Inferior parietal cortex (tissue), 1 donor: Measurements from ENCODE around the gene NEIL3.

Experiments used
- DNase-seq: peaks from one replicate; pipeline ENCODE4 v3.0.0-alpha.2; 2016; ENCODE audit errors: extremely low spot score

The NEIL3 gene

GRCh38 chr4:177367336-177367735 is 57.7 kb downstream of the NEIL3 start:
- DNase-seq: no peak

GRCh38 chr4:177369372-177369771 is 59.7 kb downstream of the NEIL3 start:
- DNase-seq: no peak

GRCh38 chr4:177371461-177371860 is 61.8 kb downstream of the NEIL3 start:
- no peak for DNase-seq

- DNase-seq: no peak
Measured at GRCh38 chr4:177374966-177375365, 65.3 kb downstream of the NEIL3 start.

- no peak for DNase-seq
Measured at GRCh38 chr4:177375372-177375771, 65.7 kb downstream of the NEIL3 start.

GRCh38 chr4:177376024-177376423 is 66.3 kb downstream of the NEIL3 start:
- no peak for DNase-seq

GRCh38 chr4:177380730-177381287 is 71.1 kb downstream of the NEIL3 start:
- DNase-seq: no peak

GRCh38 chr4:177381762-177382310 is 72.2 kb downstream of the NEIL3 start:
- no peak for DNase-seq

GRCh38 chr4:177384856-177385397 is 75.3 kb downstream of the NEIL3 start:
- DNase-seq: no peak

- DNase-seq: no peak
Measured at GRCh38 chr4:177385576-177386277, 76.1 kb downstream of the NEIL3 start.

GRCh38 chr4:177386278-177386815 is 76.7 kb downstream of the NEIL3 start:
- DNase-seq: no peak

- no peak for DNase-seq
Measured at GRCh38 chr4:177391287-177391686, 81.6 kb downstream of the NEIL3 start.

GRCh38 chr4:177391953-177392352 is 82.3 kb downstream of the NEIL3 start:
- no peak for DNase-seq

GRCh38 chr4:177393236-177393635 is 83.6 kb downstream of the NEIL3 start:
- DNase-seq: no peak

- no peak for DNase-seq
Measured at GRCh38 chr4:177396352-177396751, 86.7 kb downstream of the NEIL3 start.

- no peak for DNase-seq
Measured at GRCh38 chr4:177400030-177400429, 90.4 kb downstream of the NEIL3 start.

GRCh38 chr4:177401658-177402273 is 92.1 kb downstream of the NEIL3 start:
- no peak for DNase-seq

GRCh38 chr4:177403746-177404145 is 94.1 kb downstream of the NEIL3 start:
- DNase-seq: no peak

GRCh38 chr4:177404342-177404741 is 94.7 kb downstream of the NEIL3 start:
- DNase-seq: no peak

- no peak for DNase-seq
Measured at GRCh38 chr4:177404986-177405385, 95.3 kb downstream of the NEIL3 start.

GRCh38 chr4:177405508-177405907 is 95.8 kb downstream of the NEIL3 start:
- no peak for DNase-seq

GRCh38 chr4:177408023-177408422 is 98.3 kb downstream of the NEIL3 start:
- no peak for DNase-seq
